ENCODE data around the gene YAP1.
"Not testable (repeated sequence)": the region's sequence is repeated elsewhere in the genome, so short reads cannot be mapped to it uniquely, and the experiment has no call there.

Gene YAP1

DNA sequence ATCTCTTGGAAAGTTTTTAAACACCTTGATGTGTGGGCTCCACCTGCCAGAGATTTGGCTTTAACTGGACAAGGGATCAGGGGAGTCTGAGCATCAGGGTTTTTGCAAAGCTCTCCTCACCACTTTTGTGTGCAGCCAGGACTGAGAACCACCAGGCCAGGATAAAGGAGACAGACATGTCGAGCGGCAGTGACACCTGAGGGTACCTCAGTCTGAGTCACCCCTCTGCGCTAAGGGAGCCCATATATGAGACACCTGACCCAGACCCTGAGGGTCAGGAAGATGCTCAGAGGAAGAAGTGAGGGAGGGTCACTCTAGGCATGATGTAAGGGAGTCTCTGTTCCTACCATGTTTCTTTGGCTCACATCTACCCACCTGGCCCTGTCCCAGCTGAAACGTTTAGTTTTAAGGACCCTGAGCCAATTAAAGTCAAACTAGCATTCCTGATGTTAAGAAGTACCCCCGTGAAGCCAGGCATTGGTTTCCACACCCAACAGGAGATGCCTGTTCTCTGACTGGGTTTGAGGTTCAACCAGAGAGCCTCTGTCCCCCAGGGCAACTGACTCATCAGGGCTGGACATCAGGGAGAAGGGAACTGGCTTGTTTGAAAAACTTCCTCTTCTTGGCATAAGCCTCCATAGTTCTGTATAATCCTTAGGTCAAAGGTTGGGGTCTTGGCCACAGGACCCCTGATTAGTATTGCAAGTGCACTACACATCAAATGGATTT is 134.6 kb downstream of the YAP1 start:
- Mint-ChIP-seq H3K4me3 (no peak overlapping the region), H3K27ac (no peak overlapping the region), H3K36me3 (no peaks in the 10 kb centered on the region), H3K27me3 (peaks cover 5% of the 10 kb centered on the region), H3K9me3 (ENCODE audit: low read depth) (no peaks in the 10 kb centered on the region), H3K4me1 (ENCODE audit: low read depth) (no peaks in the 10 kb centered on the region)

DNA sequence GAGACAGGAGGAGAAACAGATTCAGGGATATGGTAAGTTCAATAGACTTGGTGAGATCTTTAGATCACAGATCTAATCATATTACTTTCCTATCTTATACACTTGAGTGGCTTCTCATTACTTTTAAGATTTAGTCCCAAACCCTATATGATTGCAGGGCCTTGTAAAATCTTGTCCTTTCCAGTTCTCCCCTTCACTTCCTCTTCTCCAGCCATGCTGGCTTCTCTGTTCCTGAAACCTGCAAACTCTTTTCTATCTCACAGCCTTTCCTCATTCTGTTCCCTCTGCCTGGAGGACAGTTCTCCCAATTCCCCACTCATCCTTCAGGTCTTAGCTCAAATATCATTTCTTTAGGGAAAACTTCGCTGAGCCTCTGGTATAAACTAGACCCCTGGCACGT is 141.2 kb downstream of the YAP1 start:
- no peak overlapping the region for H3K27ac Mint-ChIP-seq
- no peaks in the 10 kb centered on the region for H3K4me1 Mint-ChIP-seq (ENCODE audit: low read depth)
- no peaks in the 10 kb centered on the region for H3K36me3 Mint-ChIP-seq
- H3K4me3 Mint-ChIP-seq = no peak overlapping the region
- no peaks in the 10 kb centered on the region for H3K9me3 Mint-ChIP-seq (ENCODE audit: low read depth)
- H3K27me3 Mint-ChIP-seq = no peaks in the 10 kb centered on the region

DNA sequence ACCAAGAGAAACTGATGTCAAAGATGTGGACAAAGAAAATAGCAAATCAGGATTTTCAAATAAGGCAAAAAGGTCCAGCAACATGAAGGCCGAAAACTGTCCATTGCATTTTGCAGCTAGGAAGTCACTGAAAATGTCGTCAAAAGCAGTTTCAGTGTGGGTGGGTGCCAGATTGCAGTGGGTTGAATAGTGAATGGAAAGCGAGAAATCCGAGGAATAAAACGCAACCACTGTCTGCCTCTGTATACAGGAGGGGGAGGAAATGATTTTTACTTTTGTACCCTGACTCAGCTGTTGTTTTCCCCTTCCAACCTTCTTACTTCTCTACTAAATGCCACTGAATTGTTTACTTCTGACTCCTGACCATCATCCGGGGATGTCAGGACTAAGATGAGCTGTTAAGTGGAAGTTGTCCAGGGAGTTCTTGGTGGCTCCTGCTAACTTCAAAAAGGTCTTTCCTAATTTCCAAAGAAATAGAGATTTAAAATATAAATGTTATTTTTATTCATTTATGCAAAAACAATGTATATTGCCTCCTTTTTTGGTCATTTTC is 142.2 kb downstream of the YAP1 start:
- no peak overlapping the region for H3K4me3 Mint-ChIP-seq
- no peaks in the 10 kb centered on the region for H3K4me1 Mint-ChIP-seq (ENCODE audit: low read depth)
- H3K36me3 Mint-ChIP-seq = no peaks in the 10 kb centered on the region
- H3K9me3 Mint-ChIP-seq (ENCODE audit: low read depth) = no peaks in the 10 kb centered on the region
- H3K27me3 Mint-ChIP-seq = no peaks in the 10 kb centered on the region
- no peak overlapping the region for H3K27ac Mint-ChIP-seq

DNA sequence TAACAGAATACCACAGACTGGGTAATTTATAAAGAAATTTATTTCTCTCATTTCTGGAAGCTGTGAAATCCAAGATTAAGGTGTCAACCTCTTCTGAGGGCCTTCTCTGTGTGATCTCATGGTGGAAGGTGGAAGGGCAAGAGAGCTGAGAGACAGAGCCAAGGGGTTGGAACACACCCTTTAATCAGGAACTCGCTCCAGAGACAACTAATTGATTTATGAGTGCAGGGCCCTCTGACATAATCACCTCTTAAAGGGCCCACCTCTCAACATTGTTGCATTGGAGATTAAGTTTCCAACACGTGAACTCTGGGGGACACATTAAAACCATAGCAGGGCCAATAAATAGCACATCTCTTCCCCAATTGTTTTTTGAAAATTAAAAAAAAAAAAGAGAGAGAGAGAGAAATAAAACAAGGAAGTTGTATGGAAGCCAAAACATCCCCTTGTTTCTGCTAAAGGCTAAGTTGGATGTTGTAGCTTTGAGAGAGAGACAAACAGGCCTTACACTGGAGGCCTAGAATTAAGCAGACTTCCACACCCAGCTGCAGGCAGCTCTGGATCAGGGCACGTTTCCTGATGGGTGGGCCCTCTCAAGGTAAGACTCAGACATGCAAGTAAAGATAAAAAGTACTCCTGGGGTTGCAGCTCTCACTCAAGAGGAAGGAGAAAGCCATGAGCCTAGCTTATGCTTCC is 142.9 kb downstream of the YAP1 start:
- Mint-ChIP-seq H3K27me3 (no peaks in the 10 kb centered on the region), H3K4me1 (ENCODE audit: low read depth) (no peaks in the 10 kb centered on the region), H3K36me3 (no peaks in the 10 kb centered on the region), H3K27ac (no peak overlapping the region), H3K9me3 (ENCODE audit: low read depth) (no peaks in the 10 kb centered on the region), H3K4me3 (no peak overlapping the region)

DNA sequence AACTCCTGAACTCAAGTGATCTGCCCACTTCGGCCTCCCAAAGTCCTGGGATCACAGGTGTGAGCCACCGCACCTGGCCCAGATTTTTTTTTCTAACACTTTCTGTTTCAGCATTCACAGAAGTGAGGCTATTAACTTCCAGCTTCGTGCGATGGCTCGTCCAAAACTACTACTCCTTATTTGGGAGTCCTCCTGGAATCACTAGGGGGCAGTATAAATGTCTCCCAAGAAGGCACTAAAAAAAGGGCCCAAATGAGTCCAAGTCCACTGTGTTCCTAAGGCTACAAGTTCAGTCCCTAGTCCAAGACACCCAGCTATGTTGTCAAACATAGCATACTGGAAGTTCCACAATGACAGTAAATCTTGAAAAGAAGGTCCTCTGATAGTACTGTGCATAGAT is 143.8 kb downstream of the YAP1 start:
- Mint-ChIP-seq H3K4me3 (no peak overlapping the region), H3K36me3 (no peaks in the 10 kb centered on the region), H3K27me3 (no peaks in the 10 kb centered on the region), H3K27ac (no peak overlapping the region), H3K4me1 (ENCODE audit: low read depth) (no peaks in the 10 kb centered on the region), H3K9me3 (ENCODE audit: low read depth) (no peaks in the 10 kb centered on the region)

DNA sequence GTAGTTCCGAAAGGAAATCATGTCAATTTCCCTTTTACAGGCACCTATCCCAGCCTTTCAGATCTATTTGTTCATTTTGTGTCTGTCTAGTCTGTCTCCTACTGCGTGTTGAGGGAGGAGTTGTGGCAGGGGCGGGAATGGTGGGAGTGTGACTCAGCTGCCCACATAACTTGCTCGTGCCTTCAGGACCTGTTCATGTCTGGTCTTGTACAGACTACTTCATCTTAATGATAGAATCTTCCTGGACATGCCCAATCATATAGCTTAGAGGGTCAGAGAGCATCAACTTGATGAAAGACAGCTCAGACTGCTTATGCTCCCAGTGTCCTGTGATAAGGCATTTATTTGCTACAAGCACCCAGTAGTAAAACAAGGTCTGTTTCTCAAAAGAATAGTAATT is 146.0 kb downstream of the YAP1 start:
- no peaks in the 10 kb centered on the region for H3K36me3 Mint-ChIP-seq
- no peaks in the 10 kb centered on the region for H3K27me3 Mint-ChIP-seq
- H3K9me3 Mint-ChIP-seq (ENCODE audit: low read depth) = no peaks in the 10 kb centered on the region
- H3K4me1 Mint-ChIP-seq (ENCODE audit: low read depth) = no peaks in the 10 kb centered on the region
- H3K27ac Mint-ChIP-seq = no peak overlapping the region
- H3K4me3 Mint-ChIP-seq = no peak overlapping the region

DNA sequence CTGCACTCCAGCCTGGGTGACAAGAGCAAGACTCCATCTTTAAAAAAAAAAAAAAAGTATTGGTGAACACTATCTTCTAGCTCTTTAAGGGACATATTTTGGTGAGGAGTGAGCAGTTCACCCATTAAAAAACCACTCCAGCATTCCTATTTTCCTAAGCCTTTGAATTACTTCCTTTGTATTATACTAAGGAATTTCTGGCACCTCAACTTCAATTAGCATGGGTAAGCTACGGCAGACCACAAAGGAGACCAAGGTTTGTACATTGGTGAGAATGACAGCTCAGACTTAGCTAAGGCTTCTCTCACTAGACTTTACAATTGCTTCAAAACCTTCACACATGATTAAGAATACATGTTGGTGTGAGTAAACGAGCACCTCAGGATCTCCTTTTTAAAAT is 150.0 kb downstream of the YAP1 start:
- no peak overlapping the region for H3K27ac Mint-ChIP-seq
- H3K4me3 Mint-ChIP-seq = no peak overlapping the region
- H3K9me3 Mint-ChIP-seq (ENCODE audit: low read depth) = no peaks in the 10 kb centered on the region
- H3K36me3 Mint-ChIP-seq = no peaks in the 10 kb centered on the region
- no peaks in the 10 kb centered on the region for H3K27me3 Mint-ChIP-seq
- no peaks in the 10 kb centered on the region for H3K4me1 Mint-ChIP-seq (ENCODE audit: low read depth)

DNA sequence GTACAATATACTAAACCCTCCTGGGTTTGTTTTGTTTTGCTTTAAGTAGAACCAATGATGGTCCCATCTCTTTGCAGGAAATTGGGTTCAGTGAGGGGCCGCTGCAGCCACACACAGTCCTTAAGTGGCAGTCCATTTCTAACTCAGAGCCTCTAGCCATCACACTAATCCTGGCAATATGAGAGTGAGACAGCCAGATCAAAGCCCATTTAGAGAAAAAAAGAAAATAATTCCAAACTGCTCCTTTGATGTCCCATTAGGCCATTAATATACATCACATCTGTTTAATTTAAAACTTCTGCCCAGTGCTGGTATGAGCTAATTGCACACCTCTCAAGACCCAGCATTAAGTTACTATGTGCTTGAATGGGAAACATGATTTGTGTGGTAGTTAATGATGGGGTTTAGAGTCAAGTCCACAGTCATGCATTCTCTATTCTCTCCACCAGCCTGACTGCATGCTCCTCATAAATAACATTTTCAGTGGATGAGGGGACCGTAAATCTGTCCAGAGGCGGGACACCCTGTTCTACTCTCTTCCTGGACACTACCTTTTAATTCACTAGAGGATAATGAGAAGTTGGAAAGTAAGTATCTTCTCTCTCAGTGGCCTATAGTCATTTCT is 153.2 kb downstream of the YAP1 start:
- no peak overlapping the region for H3K27ac Mint-ChIP-seq
- H3K4me1 Mint-ChIP-seq (ENCODE audit: low read depth) = peaks cover 5% of the 10 kb centered on the region
- H3K4me3 Mint-ChIP-seq = no peak overlapping the region

DNA sequence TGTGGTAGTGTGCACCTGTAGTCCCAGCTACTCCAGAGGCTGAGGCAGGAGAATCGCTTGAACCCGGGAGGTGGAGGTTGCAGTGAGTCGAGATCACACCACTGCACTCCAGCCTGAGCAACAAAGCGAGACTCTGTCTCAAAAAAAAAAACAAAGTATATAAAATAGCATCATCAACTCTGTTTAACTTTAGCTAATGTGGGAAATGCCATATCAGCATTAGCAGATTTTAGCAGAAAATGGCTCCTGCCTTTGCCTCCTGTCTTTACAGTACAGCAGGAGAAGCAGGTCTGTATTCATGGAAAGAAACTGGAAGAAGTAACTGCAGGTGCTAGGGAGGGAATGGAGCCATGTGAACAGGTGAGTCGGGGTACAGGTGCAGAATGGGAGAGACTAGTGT is 154.5 kb downstream of the YAP1 start:
- Mint-ChIP-seq H3K4me1 (ENCODE audit: low read depth) (peaks cover 15% of the 10 kb centered on the region), H3K27ac (peak overlapping the region; percentile 10)
- H3K27me3 Mint-ChIP-seq; H3K36me3 Mint-ChIP-seq; H3K4me3 Mint-ChIP-seq; H3K9me3 Mint-ChIP-seq (ENCODE audit: low read depth): not testable (repeated sequence)

More for the DNA sequence above, 153.2 kb downstream of the YAP1 start:
- no peaks in the 10 kb centered on the region for H3K27me3 Mint-ChIP-seq
- no peaks in the 10 kb centered on the region for H3K9me3 Mint-ChIP-seq (ENCODE audit: low read depth)
- H3K36me3 Mint-ChIP-seq = no peaks in the 10 kb centered on the region

DNA sequence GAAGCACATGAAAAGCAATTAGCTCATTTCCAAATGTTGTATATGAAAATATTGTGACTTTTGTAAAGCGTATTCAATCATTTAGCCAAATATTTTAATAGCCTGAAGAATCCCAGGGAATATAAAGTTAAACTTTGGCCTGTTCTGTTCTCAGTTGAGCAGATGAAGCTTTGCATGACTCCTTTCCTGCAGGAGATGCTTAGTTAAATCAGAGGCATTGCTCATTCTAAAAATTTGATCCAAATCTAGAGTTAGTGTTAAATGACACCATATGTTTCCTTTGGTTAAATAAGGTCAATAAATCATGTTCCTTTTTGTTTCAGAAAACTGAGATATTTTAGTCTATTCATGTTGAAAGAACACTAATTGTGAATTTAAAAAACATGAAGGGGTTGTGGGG is 155.9 kb downstream of the YAP1 start:
- no peaks in the 10 kb centered on the region for H3K36me3 Mint-ChIP-seq
- no peaks in the 10 kb centered on the region for H3K9me3 Mint-ChIP-seq (ENCODE audit: low read depth)
- H3K4me3 Mint-ChIP-seq = no peak overlapping the region
- no peak overlapping the region for H3K27ac Mint-ChIP-seq
- H3K4me1 Mint-ChIP-seq (ENCODE audit: low read depth) = peaks cover 25% of the 10 kb centered on the region
- no peaks in the 10 kb centered on the region for H3K27me3 Mint-ChIP-seq

DNA sequence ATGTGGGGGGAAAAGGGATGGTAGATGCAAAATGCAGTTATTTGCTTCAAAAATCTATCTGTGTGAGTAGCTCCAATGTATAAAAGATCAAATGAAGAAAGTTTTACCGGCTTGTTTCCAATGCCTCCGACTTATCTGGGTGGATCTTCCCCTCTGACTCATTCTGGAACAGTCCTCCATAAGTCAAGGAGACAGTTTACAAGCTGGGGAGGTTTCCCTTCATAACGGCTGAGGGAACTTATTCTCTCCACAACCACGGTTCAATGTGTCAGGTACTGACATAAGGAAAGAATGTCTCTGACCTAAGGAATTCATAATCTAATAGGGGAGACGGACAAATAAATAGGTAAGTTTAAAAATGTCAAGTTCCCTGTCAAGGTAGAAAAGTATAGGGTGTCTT is 157.4 kb downstream of the YAP1 start:
- no peaks in the 10 kb centered on the region for H3K36me3 Mint-ChIP-seq
- H3K27me3 Mint-ChIP-seq = no peaks in the 10 kb centered on the region
- no peaks in the 10 kb centered on the region for H3K9me3 Mint-ChIP-seq (ENCODE audit: low read depth)
- peak overlapping the region; percentile 81 for H3K4me3 Mint-ChIP-seq
- peak overlapping the region; percentile 1 for H3K27ac Mint-ChIP-seq
- peaks cover 30% of the 10 kb centered on the region for H3K4me1 Mint-ChIP-seq (ENCODE audit: low read depth)

DNA sequence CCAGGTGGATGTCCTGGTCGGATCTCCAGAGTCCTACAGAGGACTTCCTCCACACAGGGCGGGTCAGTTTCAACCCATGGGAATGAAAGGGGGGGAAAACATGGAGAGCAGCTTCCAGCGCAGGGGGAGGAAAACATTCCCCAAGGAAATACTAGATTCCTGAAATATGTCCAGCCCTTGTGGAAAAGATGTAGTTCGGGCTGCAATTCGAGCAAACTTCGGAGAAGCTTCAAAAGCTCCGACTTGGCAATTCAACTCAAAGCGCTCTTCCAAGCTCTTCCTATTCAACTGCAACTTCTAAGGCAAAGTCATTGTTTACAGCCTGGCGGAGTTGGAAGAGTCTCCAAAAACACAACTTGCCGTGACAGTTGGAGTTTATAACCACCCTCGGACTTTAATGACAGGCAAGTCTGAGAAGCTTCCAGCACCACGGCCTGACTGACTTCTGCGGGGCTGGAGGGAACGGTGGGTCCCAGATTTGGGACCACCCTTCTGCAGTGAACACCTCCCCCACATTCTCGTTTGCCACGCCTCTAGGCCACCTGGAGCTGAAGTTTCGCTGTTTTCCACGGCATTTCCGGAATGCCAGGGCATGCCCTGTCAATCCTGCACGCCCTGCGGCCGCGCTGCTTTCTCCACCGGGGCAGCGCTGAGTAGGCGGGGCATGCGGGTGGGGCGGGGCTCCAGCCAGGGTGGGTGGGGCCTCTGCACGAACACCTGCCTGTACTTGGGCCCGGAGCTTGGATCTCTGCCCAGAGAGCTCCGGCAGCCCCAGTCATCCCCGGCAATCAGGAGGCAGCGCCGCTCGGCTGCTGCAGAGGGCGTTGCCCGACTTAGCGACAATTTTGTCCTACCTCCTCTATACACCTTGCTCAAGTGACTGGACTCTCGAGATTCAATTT is 158.1 kb downstream of the YAP1 start:
- H3K9me3 Mint-ChIP-seq (ENCODE audit: low read depth) = no peaks in the 10 kb centered on the region
- peaks cover 31% of the 10 kb centered on the region for H3K4me1 Mint-ChIP-seq (ENCODE audit: low read depth)
- H3K4me3 Mint-ChIP-seq = peak overlapping the region; percentile 81
- peak overlapping the region; percentile 7 for H3K27ac Mint-ChIP-seq
- no peaks in the 10 kb centered on the region for H3K27me3 Mint-ChIP-seq
- H3K36me3 Mint-ChIP-seq = no peaks in the 10 kb centered on the region

DNA sequence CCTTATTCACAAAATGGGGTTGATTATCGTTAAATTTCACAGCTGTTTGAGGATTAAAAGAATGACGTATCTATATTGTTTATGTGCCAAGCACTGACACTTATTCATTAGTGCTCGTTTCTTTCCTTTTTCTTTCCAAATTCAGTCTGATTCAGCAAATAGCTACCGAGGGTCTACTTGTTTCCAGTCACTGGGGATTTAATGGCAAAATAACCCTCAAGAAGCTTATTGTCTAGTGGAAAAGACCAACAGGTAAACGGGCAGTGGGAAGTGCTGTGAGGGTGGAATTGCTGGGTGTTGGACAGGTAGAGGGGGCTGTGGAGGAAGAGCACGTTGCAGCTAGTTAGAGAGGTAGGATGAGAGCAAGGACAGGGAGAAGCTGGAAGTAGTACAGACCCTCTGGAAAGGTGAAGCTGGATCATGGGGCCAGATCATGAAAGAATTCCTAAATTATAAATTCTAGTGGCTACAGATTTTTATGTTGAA is 158.8 kb downstream of the YAP1 start:
- no peaks in the 10 kb centered on the region for H3K9me3 Mint-ChIP-seq (ENCODE audit: low read depth)
- H3K4me3 Mint-ChIP-seq = peak overlapping the region; percentile 76
- no peaks in the 10 kb centered on the region for H3K27me3 Mint-ChIP-seq
- H3K27ac Mint-ChIP-seq = peak overlapping the region; percentile 7
- H3K4me1 Mint-ChIP-seq (ENCODE audit: low read depth) = peaks cover 31% of the 10 kb centered on the region
- no peaks in the 10 kb centered on the region for H3K36me3 Mint-ChIP-seq

DNA sequence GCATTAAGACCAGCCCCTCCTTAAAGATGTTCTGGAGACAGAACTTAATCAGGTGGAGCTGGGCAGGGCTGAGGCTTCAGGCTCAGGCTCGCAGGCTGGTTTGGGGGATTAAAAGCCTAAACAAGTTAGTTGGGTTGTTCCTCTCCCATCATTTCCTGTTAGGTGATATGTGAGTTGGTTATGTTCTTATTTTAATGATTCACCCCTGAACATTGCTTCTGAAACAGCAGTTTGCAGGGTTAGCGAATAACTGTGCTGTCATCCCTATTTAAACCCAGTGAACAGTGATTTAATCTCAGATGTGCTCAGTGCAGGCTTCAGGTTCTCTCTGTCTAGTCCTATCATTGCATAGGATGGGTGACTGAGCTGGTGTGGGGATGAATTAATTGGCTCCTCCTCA is 159.7 kb downstream of the YAP1 start:
- H3K4me1 Mint-ChIP-seq (ENCODE audit: low read depth) = peaks cover 31% of the 10 kb centered on the region
- no peaks in the 10 kb centered on the region for H3K27me3 Mint-ChIP-seq
- H3K9me3 Mint-ChIP-seq (ENCODE audit: low read depth) = no peaks in the 10 kb centered on the region
- H3K4me3 Mint-ChIP-seq = peak overlapping the region; percentile 59
- H3K36me3 Mint-ChIP-seq = peaks cover 2% of the 10 kb centered on the region
- no peak overlapping the region for H3K27ac Mint-ChIP-seq

Data from activated naive CD8-positive, alpha-beta T cell (primary cell).